ENCODE data around the gene GPC3.

GPC3 gene

GRCh38 chrX:133715715-133716114, 269.7 kb downstream of the GPC3 start:
- Histone ChIP-seq H3K27me3 (ENCODE audit: control insufficient read depth, low read length) (no peaks in the 10 kb centered on the region), H3K4me3 (ENCODE audit: low read length) (no peak overlapping the region), H3K9me2 (replicated peaks; ENCODE audit: control insufficient read depth, low read length) (no peaks in the 10 kb centered on the region)

DNA sequence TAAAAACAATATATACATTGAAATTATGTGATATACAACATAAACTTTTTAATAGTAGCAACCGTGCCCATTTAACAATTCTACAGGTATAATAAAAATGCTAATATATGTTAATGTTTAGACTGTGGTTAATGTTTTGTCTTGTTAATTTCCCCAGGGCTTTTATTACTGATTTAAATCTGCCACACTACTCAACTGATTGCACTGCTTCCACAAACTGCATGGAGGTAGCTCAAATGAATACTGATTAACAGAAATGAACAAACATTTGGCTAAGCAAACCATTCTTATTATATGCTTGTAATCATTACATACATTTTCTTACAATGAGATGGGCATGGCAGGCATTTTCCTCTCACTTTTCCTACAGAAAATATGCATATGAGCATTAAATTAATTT, 275.9 kb downstream of the GPC3 start:
- Histone ChIP-seq H3K4me3 (ENCODE audit: low read length) (no peak overlapping the region), H3K27ac (ENCODE audit: low read depth, low read length) (no peak overlapping the region), H3K4me2 (ENCODE audit: low read length) (no peak overlapping the region), H3K9me3 (ENCODE audit: control insufficient read depth, insufficient read depth, low read length) (no peaks in the 10 kb centered on the region), H3F3A (ENCODE audit: control insufficient read depth, insufficient read depth) (no peaks in the 10 kb centered on the region), H3K27me3 (ENCODE audit: control insufficient read depth, low read length) (no peaks in the 10 kb centered on the region), H3K36me3 (ENCODE audit: control insufficient read depth, low read length) (no peaks in the 10 kb centered on the region), H3K4me1 (ENCODE audit: control insufficient read depth, low read length) (no peaks in the 10 kb centered on the region), H3K79me2 (ENCODE audit: control insufficient read depth, low read length) (no peaks in the 10 kb centered on the region), H3K9me2 (replicated peaks; ENCODE audit: control insufficient read depth, low read length) (no peaks in the 10 kb centered on the region), H4K20me1 (ENCODE audit: control insufficient read depth, insufficient read depth, low read depth, low read length) (no peaks in the 10 kb centered on the region)
- TF ChIP-seq EZH2phosphoT487 (IDR thresholded peaks at IDR 0.05; ENCODE audit: borderline replicate concordance, low read length), result no peak
- TF ChIP-seq, protein P1, sequence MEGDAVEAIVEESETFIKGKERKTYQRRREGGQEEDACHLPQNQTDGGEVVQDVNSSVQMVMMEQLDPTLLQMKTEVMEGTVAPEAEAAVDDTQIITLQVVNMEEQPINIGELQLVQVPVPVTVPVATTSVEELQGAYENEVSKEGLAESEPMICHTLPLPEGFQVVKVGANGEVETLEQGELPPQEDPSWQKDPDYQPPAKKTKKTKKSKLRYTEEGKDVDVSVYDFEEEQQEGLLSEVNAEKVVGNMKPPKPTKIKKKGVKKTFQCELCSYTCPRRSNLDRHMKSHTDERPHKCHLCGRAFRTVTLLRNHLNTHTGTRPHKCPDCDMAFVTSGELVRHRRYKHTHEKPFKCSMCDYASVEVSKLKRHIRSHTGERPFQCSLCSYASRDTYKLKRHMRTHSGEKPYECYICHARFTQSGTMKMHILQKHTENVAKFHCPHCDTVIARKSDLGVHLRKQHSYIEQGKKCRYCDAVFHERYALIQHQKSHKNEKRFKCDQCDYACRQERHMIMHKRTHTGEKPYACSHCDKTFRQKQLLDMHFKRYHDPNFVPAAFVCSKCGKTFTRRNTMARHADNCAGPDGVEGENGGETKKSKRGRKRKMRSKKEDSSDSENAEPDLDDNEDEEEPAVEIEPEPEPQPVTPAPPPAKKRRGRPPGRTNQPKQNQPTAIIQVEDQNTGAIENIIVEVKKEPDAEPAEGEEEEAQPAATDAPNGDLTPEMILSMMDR (IDR thresholded peaks at IDR 0.05; ENCODE audit: low read depth, low read length, poor library complexity, severe bottlenecking), result no peak

More at GRCh38 chrX:133715715-133716114, 269.7 kb downstream of the GPC3 start:
- Histone ChIP-seq H3K4me2 (ENCODE audit: low read length) (no peak overlapping the region), H3K36me3 (ENCODE audit: control insufficient read depth, low read length) (no peaks in the 10 kb centered on the region), H3K79me2 (ENCODE audit: control insufficient read depth, low read length) (no peaks in the 10 kb centered on the region), H3K9me3 (ENCODE audit: control insufficient read depth, insufficient read depth, low read length) (no peaks in the 10 kb centered on the region), H3K4me1 (ENCODE audit: control insufficient read depth, low read length) (no peaks in the 10 kb centered on the region), H3F3A (ENCODE audit: control insufficient read depth, insufficient read depth) (no peaks in the 10 kb centered on the region), H4K20me1 (ENCODE audit: control insufficient read depth, insufficient read depth, low read depth, low read length) (no peaks in the 10 kb centered on the region), H3K27ac (ENCODE audit: low read depth, low read length) (no peak overlapping the region)
- TF ChIP-seq, protein P1 (IDR thresholded peaks at IDR 0.05; ENCODE audit: low read depth, low read length, poor library complexity, severe bottlenecking), result no peak
- no peak for TF ChIP-seq EZH2phosphoT487 (IDR thresholded peaks at IDR 0.05; ENCODE audit: borderline replicate concordance, low read length)

- Histone ChIP-seq H3K4me1 (ENCODE audit: control insufficient read depth, low read length) (no peaks in the 10 kb centered on the region), H4K20me1 (ENCODE audit: control insufficient read depth, insufficient read depth, low read depth, low read length) (no peaks in the 10 kb centered on the region), H3K4me3 (ENCODE audit: low read length) (no peak overlapping the region), H3K9me2 (replicated peaks; ENCODE audit: control insufficient read depth, low read length) (no peaks in the 10 kb centered on the region), H3K9me3 (ENCODE audit: control insufficient read depth, insufficient read depth, low read length) (no peaks in the 10 kb centered on the region), H3K4me2 (ENCODE audit: low read length) (no peak overlapping the region), H3F3A (ENCODE audit: control insufficient read depth, insufficient read depth) (no peaks in the 10 kb centered on the region), H3K27me3 (ENCODE audit: control insufficient read depth, low read length) (no peaks in the 10 kb centered on the region), H3K36me3 (ENCODE audit: control insufficient read depth, low read length) (no peaks in the 10 kb centered on the region), H3K27ac (ENCODE audit: low read depth, low read length) (no peak overlapping the region), H3K79me2 (ENCODE audit: control insufficient read depth, low read length) (no peaks in the 10 kb centered on the region)
- TF ChIP-seq EZH2phosphoT487 (IDR thresholded peaks at IDR 0.05; ENCODE audit: borderline replicate concordance, low read length), result no peak
- TF ChIP-seq, protein P1 (IDR thresholded peaks at IDR 0.05; ENCODE audit: low read depth, low read length, poor library complexity, severe bottlenecking), result no peak
These were observed 278.5 kb downstream of the GPC3 start for GRCh38 chrX:133706890-133707289.

- H3K27me3 ChIP-seq (ENCODE audit: control insufficient read depth, low read length), result no peaks in the 10 kb centered on the region
- no peak for TF ChIP-seq EZH2phosphoT487 (IDR thresholded peaks at IDR 0.05; ENCODE audit: borderline replicate concordance, low read length)
- TF ChIP-seq, protein P1 (IDR thresholded peaks at IDR 0.05; ENCODE audit: low read depth, low read length, poor library complexity, severe bottlenecking), result no peak
- H3K79me2 ChIP-seq (ENCODE audit: control insufficient read depth, low read length), result no peaks in the 10 kb centered on the region
- H3K4me1 ChIP-seq (ENCODE audit: control insufficient read depth, low read length), result no peaks in the 10 kb centered on the region
- no peak overlapping the region for H3K27ac ChIP-seq (ENCODE audit: low read depth, low read length)
- H3K4me2 ChIP-seq (ENCODE audit: low read length), result no peak overlapping the region
- H3F3A ChIP-seq (ENCODE audit: control insufficient read depth, insufficient read depth), result no peaks in the 10 kb centered on the region
- no peaks in the 10 kb centered on the region for H4K20me1 ChIP-seq (ENCODE audit: control insufficient read depth, insufficient read depth, low read depth, low read length)
- H3K9me2 ChIP-seq (replicated peaks; ENCODE audit: control insufficient read depth, low read length), result no peaks in the 10 kb centered on the region
- H3K4me3 ChIP-seq (ENCODE audit: low read length), result no peak overlapping the region
- no peaks in the 10 kb centered on the region for H3K36me3 ChIP-seq (ENCODE audit: control insufficient read depth, low read length)
- no peaks in the 10 kb centered on the region for H3K9me3 ChIP-seq (ENCODE audit: control insufficient read depth, insufficient read depth, low read length)
These were observed 283.2 kb downstream of the GPC3 start for GRCh38 chrX:133702230-133702629.

Data from DOHH2 (cell line).